ENCODE results near the gene OR52I2. TPM values are rescaled to one million over a fixed set of nuclear protein-coding genes. Genes with fewer than 3 reads are reported as not detected.

OR52I2 gene
- total RNA-seq, 1 experiment from 2014 or later, result not detected

GRCh38 chr11:4615856-4616444, 34.4 kb downstream of the OR52I2 start:
- Histone ChIP-seq H3K27me3 (replicated peaks; ENCODE audit: insufficient read depth, low read depth, low read length, poor library complexity) (no peaks in the 10 kb centered on the region), H3K9me3 (ENCODE audit: low read depth, low read length, poor library complexity, severe bottlenecking) (no peaks in the 10 kb centered on the region), H3K4me3 (ENCODE audit: low read depth, low read length, poor library complexity, severe bottlenecking) (no peak overlapping the region), H3K4me1 (ENCODE audit: insufficient read depth, low read length, poor library complexity, severe bottlenecking) (no peaks in the 10 kb centered on the region), H3K27ac (ENCODE audit: low read depth, low read length, poor library complexity, severe bottlenecking) (no peak overlapping the region), H3K36me3 (ENCODE audit: insufficient read depth, low read length, poor library complexity, severe bottlenecking) (no peaks in the 10 kb centered on the region)
- intact Hi-C loops (cut with micrococcal nuclease; ENCODE audit: unreplicated experiment), result no loop called here
- DNase-seq (ENCODE audit: low spot score), result no peak
- TF ChIP-seq EZH2 (IDR thresholded peaks at IDR 0.05; ENCODE audit: borderline replicate concordance, low read depth, low read length, poor library complexity, severe bottlenecking) (no peak), CTCF (conservative IDR thresholded peaks at IDR 0.05; ENCODE audit: low read depth, low read length) (no peak)
- ChIA-PET POLR2A (ENCODE audit: low non-redundant PET) (no interaction called here), CTCF (interaction anchor here (0.6 kb wide), 1 partner anchor 15 kb away, joined by 3 read pairs; no protein-coding TSS in a partner anchor)
- BruUV-seq (replicated peaks), result no TSS peak

DNA sequence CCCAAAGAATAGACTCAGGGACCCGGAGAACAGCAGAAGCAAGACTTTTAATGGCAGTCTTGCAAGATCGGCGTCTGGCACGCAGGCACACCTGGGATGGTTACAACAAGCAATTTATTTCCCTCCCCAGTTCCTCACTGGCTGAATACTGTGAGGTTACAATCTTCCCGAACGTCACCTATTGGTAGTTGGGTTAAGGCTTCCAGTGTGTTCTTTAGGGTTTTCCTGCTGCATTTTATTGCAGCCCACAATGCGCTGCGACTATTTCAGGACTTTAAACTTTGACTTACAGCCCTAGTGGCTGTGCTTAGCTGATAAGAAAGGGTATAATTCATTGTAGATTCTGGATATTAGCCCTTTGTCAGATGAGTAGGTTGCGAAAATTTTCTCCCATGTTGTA, 38.0 kb downstream of the OR52I2 start:
- Histone ChIP-seq H3K4me3 (ENCODE audit: low read depth, low read length, poor library complexity, severe bottlenecking) (no peak overlapping the region), H3K27me3 (replicated peaks; ENCODE audit: insufficient read depth, low read depth, low read length, poor library complexity) (no peaks in the 10 kb centered on the region), H3K9me3 (ENCODE audit: low read depth, low read length, poor library complexity, severe bottlenecking) (no peaks in the 10 kb centered on the region), H3K27ac (ENCODE audit: low read depth, low read length, poor library complexity, severe bottlenecking) (no peak overlapping the region), H3K36me3 (ENCODE audit: insufficient read depth, low read length, poor library complexity, severe bottlenecking) (no peaks in the 10 kb centered on the region), H3K4me1 (ENCODE audit: insufficient read depth, low read length, poor library complexity, severe bottlenecking) (no peaks in the 10 kb centered on the region)
- no TSS peak for BruUV-seq (replicated peaks)
- ChIA-PET CTCF (no interaction called here), POLR2A (ENCODE audit: low non-redundant PET) (no interaction called here)
- TF ChIP-seq CTCF (conservative IDR thresholded peaks at IDR 0.05; ENCODE audit: low read depth, low read length) (no peak), EZH2 (IDR thresholded peaks at IDR 0.05; ENCODE audit: borderline replicate concordance, low read depth, low read length, poor library complexity, severe bottlenecking) (no peak)
- DNase-seq (ENCODE audit: low spot score), result no peak
- intact Hi-C loops (cut with micrococcal nuclease; ENCODE audit: unreplicated experiment), result no loop called here

GRCh38 chr11:4626207-4627099, 44.9 kb downstream of the OR52I2 start:
- Histone ChIP-seq H3K36me3 (ENCODE audit: insufficient read depth, low read length, poor library complexity, severe bottlenecking) (no peaks in the 10 kb centered on the region), H3K4me3 (ENCODE audit: low read depth, low read length, poor library complexity, severe bottlenecking) (no peak overlapping the region), H3K27me3 (replicated peaks; ENCODE audit: insufficient read depth, low read depth, low read length, poor library complexity) (no peaks in the 10 kb centered on the region), H3K9me3 (ENCODE audit: low read depth, low read length, poor library complexity, severe bottlenecking) (no peaks in the 10 kb centered on the region), H3K4me1 (ENCODE audit: insufficient read depth, low read length, poor library complexity, severe bottlenecking) (no peaks in the 10 kb centered on the region), H3K27ac (ENCODE audit: low read depth, low read length, poor library complexity, severe bottlenecking) (no peak overlapping the region)
- intact Hi-C loops (cut with micrococcal nuclease; ENCODE audit: unreplicated experiment), result loop anchor here (1.0 to 5.0 kb wide), 3 partner anchors 378 to 754 kb away; no protein-coding TSS in a partner anchor
- ChIA-PET CTCF (no interaction called here), POLR2A (ENCODE audit: low non-redundant PET) (no interaction called here)
- DNase-seq (ENCODE audit: low spot score), result peak; percentile 78
- no TSS peak for BruUV-seq (replicated peaks)
- TF ChIP-seq EZH2 (IDR thresholded peaks at IDR 0.05; ENCODE audit: borderline replicate concordance, low read depth, low read length, poor library complexity, severe bottlenecking) (no peak), CTCF (conservative IDR thresholded peaks at IDR 0.05; ENCODE audit: low read depth, low read length) (peak; percentile 73)

Measured in A673 (cell line).